K562 (cell line): Measurements from ENCODE around the gene CD69. TPM values are rescaled to one million over a fixed set of nuclear protein-coding genes. Genes with fewer than 3 reads are reported as not detected.

Source experiments
- BRCA1 ChIP-seq, 2 experiments: fragments of 450-650 bp in 1 of 2; sonication (generic) in 1 of 2; formaldehyde crosslinking in 1 of 2; IDR thresholded peaks; 2 replicates each; pipeline versions ENCODE4 v1.5.0 to v1.6.1; 2017 to 2020; ENCODE audit warnings: mild to moderate bottlenecking in 1 of 2, missing genetic modification reagents in 1 of 2
- E2F3 ChIP-seq: fragments of 250-450 bp; sonication (Bioruptor Pico); IDR thresholded peaks from 2 replicates; pipeline ENCODE4 v1.4.0; 2020; ENCODE audit warnings: mild to moderate bottlenecking
- ETV1 ChIP-seq: fragments of 450-650 bp; conservative IDR thresholded peaks from 2 replicates; pipeline ENCODE4 v1.6.1; 2016; ENCODE audit warnings: missing genetic modification characterization, control low read depth, low read depth, missing compliant biosample characterization
- GATAD2A ChIP-seq: fragments of 450-650 bp; IDR thresholded peaks from 2 replicates; pipeline ENCODE4 v1.6.1; 2017
- NBN ChIP-seq: fragments of 450-650 bp; IDR thresholded peaks from 2 replicates; pipeline ENCODE4 v1.6.1; 2016; ENCODE audit warnings: low read depth, mild to moderate bottlenecking
- RAD21 ChIP-seq, 2 experiments: fragments of 250-450 bp in 1 of 2; fragments of 450-650 bp in 1 of 2; sonication (Bioruptor Pico) in 1 of 2; formaldehyde crosslinking in 1 of 2; IDR thresholded peaks in 1 of 2; conservative IDR thresholded peaks in 1 of 2; 2 replicates each; pipeline versions ENCODE4 v1.4.0 to v1.8.0; 2020 to 2022; ENCODE audit warnings: mild to moderate bottlenecking in 2 of 2, moderate library complexity in 1 of 2
- SMARCA4 ChIP-seq: fragments of 450-650 bp; IDR thresholded peaks from 2 replicates; pipeline ENCODE4 v1.6.1; 2016
- SMARCE1 ChIP-seq: fragments of 450-650 bp; IDR thresholded peaks from 2 replicates; pipeline ENCODE4 v1.7.1; 2016; ENCODE audit warnings: mild to moderate bottlenecking
- TCF3 ChIP-seq: sonication (generic); formaldehyde crosslinking; IDR thresholded peaks from 2 replicates; pipeline ENCODE4 v1.4.0; 2020; ENCODE audit warnings: mild to moderate bottlenecking, missing genetic modification reagents
- THRAP3 ChIP-seq: fragments of 450-650 bp; IDR thresholded peaks from 2 replicates; pipeline ENCODE4 v1.6.1; 2016; ENCODE audit warnings: mild to moderate bottlenecking, inconsistent platforms, borderline replicate concordance
- TSC22D4 ChIP-seq: fragments of 450-650 bp; IDR thresholded peaks from 2 replicates; pipeline ENCODE4 v1.6.1; 2016; ENCODE audit warnings: missing genetic modification characterization, missing biosample characterization, control low read depth
- ZBTB8A ChIP-seq: fragments of 450-650 bp; IDR thresholded peaks from 2 replicates; pipeline ENCODE4 v1.6.1; 2018; ENCODE audit warnings: mild to moderate bottlenecking, moderate library complexity; ENCODE audit not compliant: partially characterized antibody
- ZFP30 ChIP-seq: fragments of 250-450 bp; sonication (Bioruptor Pico); IDR thresholded peaks from 2 replicates; pipeline ENCODE4 v1.8.0; 2022; ENCODE audit warnings: moderate library complexity, mild to moderate bottlenecking, inconsistent platforms, borderline replicate concordance
- ZKSCAN8 ChIP-seq: fragments of 200-800 bp; sonication (Bioruptor generic); IDR thresholded peaks from 2 replicates; pipeline ENCODE4 v1.6.1; 2016; ENCODE audit warnings: missing genetic modification characterization, missing compliant biosample characterization
- ZNF77 ChIP-seq: fragments of 250-450 bp; sonication (Bioruptor Pico); IDR thresholded peaks from 2 replicates; pipeline ENCODE4 v1.5.0; 2020
- polyA plus RNA-seq, 8 experiments: library from polyadenylated mRNA; depleted of rRNA in 4 of 8; stranded (reverse) in 5 of 8; unstranded in 3 of 8; fragments of >200 nt; fragmentation: Nextera tagmentation in 2 of 8; fragmentation: Illumina TruSeq in 1 of 8; extraction: Ambion mirVana in 2 of 8; extraction: Trizol in 1 of 8; gene quantifications; 2 replicates each; pipeline versions ENCODE4 v1.2.1 to v1.2.3, GENCODE V29; 2011 to 2014; ENCODE audit warnings: inconsistent platforms in 1 of 8, missing spikeins in 1 of 8
- total RNA-seq, 7 experiments: library from RNA; depleted of rRNA in 6 of 7; stranded (reverse); fragments of >200 nt in 6 of 7; fragmentation: Illumina TruSeq in 2 of 7; extraction: Trizol in 2 of 7; gene quantifications; 2 replicates each; pipeline versions ENCODE4 v1.2.1 to v1.2.3, GENCODE V29; 2011 to 2021; ENCODE audit warnings: low replicate concordance in 1 of 7
- TF ChIP-seq, protein P1 (sequence below): sonication (generic); formaldehyde crosslinking; IDR thresholded peaks from 2 replicates; pipeline ENCODE4 v1.8.1; 2023; ENCODE audit warnings: missing genetic modification reagents, mild to moderate bottlenecking, borderline replicate concordance
- TF ChIP-seq, protein P2 (sequence below): fragments of 450-650 bp; IDR thresholded peaks from 2 replicates; pipeline ENCODE4 v1.6.1; 2016
- TF ChIP-seq, protein P3 (sequence below): sonication (generic); formaldehyde crosslinking; IDR thresholded peaks from 2 replicates; pipeline ENCODE4 v1.8.0; 2022; ENCODE audit warnings: missing genetic modification reagents, mild to moderate bottlenecking, borderline replicate concordance
- TF ChIP-seq, protein P4 (sequence below): IDR thresholded peaks from 2 replicates; pipeline ENCODE4 v1.6.1; 2016; ENCODE audit warnings: missing genetic modification characterization, missing compliant biosample characterization

CD69 gene
- total and polyA plus RNA-seq, 9 of the 15 experiments (the other 6 are each of a cell fraction or from before 2014, with no cell fraction given): 11.7 to 243 (median 54.4) TPM

DNA sequence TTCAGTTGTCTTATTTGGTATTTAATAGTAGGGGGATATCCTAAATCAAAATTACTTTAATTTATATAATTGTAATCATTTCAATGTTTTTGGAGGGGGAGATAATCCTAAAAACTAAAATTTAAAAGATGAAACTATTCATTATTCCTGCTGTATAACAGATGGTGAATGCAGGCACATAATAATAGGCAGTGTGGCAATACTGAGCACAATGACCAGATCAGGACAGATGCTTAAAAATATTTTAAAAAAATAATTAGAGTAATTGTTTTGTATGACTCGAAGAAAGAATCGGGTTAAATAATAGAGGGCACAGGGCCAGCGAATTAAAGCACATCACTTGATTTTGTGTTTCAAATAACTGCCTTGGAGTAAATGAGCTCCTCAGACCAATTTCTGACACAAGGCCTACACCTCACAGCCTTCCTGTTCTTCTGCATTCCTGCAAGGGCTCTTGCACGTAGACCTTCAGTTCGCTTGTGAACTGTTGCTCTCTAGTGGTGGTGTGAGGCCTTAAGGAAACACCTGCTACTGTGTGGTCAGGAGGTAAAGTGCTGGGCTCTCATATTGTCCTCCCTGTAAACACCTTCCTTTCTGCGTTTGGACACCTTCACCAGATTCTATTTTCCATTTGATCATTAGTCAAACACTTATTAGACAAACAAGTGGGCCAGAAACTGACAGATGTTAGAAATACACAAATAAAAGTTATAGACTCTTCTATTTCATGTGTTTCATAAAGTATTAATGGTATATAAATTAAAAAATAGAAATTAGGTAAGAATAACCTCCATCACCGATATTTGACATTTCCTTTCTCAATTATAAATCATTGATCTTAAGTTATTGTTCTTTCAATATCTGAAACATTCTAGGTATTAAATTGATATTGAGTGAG lies 37.3 kb upstream of the CD69 start (continued):
- TF ChIP-seq NBN: peak; percentile 27; the same call in 1 of the 2 replicates
- TF ChIP-seq ZBTB8A: no peak
- TF ChIP-seq SMARCE1: no peak
- TF ChIP-seq, protein P1, sequence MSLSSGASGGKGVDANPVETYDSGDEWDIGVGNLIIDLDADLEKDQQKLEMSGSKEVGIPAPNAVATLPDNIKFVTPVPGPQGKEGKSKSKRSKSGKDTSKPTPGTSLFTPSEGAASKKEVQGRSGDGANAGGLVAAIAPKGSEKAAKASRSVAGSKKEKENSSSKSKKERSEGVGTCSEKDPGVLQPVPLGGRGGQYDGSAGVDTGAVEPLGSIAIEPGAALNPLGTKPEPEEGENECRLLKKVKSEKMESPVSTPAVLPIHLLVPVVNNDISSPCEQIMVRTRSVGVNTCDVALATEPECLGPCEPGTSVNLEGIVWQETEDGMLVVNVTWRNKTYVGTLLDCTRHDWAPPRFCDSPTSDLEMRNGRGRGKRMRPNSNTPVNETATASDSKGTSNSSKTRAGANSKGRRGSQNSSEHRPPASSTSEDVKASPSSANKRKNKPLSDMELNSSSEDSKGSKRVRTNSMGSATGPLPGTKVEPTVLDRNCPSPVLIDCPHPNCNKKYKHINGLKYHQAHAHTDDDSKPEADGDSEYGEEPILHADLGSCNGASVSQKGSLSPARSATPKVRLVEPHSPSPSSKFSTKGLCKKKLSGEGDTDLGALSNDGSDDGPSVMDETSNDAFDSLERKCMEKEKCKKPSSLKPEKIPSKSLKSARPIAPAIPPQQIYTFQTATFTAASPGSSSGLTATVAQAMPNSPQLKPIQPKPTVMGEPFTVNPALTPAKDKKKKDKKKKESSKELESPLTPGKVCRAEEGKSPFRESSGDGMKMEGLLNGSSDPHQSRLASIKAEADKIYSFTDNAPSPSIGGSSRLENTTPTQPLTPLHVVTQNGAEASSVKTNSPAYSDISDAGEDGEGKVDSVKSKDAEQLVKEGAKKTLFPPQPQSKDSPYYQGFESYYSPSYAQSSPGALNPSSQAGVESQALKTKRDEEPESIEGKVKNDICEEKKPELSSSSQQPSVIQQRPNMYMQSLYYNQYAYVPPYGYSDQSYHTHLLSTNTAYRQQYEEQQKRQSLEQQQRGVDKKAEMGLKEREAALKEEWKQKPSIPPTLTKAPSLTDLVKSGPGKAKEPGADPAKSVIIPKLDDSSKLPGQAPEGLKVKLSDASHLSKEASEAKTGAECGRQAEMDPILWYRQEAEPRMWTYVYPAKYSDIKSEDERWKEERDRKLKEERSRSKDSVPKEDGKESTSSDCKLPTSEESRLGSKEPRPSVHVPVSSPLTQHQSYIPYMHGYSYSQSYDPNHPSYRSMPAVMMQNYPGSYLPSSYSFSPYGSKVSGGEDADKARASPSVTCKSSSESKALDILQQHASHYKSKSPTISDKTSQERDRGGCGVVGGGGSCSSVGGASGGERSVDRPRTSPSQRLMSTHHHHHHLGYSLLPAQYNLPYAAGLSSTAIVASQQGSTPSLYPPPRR (CRISPR knock-in tag): no peak
- TF ChIP-seq ETV1: peak; percentile 59
- TF ChIP-seq GATAD2A: no peak
- TF ChIP-seq, protein P2, sequence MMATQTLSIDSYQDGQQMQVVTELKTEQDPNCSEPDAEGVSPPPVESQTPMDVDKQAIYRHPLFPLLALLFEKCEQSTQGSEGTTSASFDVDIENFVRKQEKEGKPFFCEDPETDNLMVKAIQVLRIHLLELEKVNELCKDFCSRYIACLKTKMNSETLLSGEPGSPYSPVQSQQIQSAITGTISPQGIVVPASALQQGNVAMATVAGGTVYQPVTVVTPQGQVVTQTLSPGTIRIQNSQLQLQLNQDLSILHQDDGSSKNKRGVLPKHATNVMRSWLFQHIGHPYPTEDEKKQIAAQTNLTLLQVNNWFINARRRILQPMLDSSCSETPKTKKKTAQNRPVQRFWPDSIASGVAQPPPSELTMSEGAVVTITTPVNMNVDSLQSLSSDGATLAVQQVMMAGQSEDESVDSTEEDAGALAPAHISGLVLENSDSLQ: no peak
- TF ChIP-seq TSC22D4 (tag): no peak
- TF ChIP-seq, protein P3, sequence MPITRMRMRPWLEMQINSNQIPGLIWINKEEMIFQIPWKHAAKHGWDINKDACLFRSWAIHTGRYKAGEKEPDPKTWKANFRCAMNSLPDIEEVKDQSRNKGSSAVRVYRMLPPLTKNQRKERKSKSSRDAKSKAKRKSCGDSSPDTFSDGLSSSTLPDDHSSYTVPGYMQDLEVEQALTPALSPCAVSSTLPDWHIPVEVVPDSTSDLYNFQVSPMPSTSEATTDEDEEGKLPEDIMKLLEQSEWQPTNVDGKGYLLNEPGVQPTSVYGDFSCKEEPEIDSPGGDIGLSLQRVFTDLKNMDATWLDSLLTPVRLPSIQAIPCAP (CRISPR knock-in tag): no peak
- TF ChIP-seq ZFP30 (CRISPR knock-in tag): no peak
- no peak for TF ChIP-seq TCF3 (CRISPR knock-in tag)
- TF ChIP-seq, protein P4, sequence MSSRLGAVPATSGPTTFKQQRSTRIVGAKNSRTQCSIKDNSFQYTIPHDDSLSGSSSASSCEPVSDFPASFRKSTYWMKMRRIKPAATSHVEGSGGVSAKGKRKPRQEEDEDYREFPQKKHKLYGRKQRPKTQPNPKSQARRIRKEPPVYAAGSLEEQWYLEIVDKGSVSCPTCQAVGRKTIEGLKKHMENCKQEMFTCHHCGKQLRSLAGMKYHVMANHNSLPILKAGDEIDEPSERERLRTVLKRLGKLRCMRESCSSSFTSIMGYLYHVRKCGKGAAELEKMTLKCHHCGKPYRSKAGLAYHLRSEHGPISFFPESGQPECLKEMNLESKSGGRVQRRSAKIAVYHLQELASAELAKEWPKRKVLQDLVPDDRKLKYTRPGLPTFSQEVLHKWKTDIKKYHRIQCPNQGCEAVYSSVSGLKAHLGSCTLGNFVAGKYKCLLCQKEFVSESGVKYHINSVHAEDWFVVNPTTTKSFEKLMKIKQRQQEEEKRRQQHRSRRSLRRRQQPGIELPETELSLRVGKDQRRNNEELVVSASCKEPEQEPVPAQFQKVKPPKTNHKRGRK (tag): no peak
- no peak for TF ChIP-seq SMARCA4
- no peak for TF ChIP-seq ZKSCAN8 (CRISPR knock-in tag)
- no peak for TF ChIP-seq BRCA1 (IDR thresholded peaks at IDR 0.05)
- TF ChIP-seq BRCA1 (CRISPR knock-in tag; IDR thresholded peaks at IDR 0.05): no peak
- no peak for TF ChIP-seq E2F3
- TF ChIP-seq ZNF77 (CRISPR knock-in tag): no peak
- TF ChIP-seq THRAP3: no peak
- peak; percentile 93 to 98 for TF ChIP-seq RAD21 (CRISPR knock-in tag; conservative IDR thresholded peaks at IDR 0.05 in 1 of 2, IDR thresholded peaks at IDR 0.05 in 1 of 2)
